Kidney glomerular epithelial cell (primary cell): ENCODE results near the gene MORC2.

ENCODE experiments used
- DNase-seq: peaks from one replicate; lab custom pipeline; 2025; lab: John Stamatoyannopoulos, UW

MORC2 gene

GRCh38 chr22:30949934-30950660, 18.5 kb downstream of the MORC2 start:
- no peak for DNase-seq

- DNase-seq = no peak
These were observed 19.6 kb downstream of the MORC2 start for GRCh38 chr22:30948930-30949342.

- peak; percentile 50 for DNase-seq
These were observed 20.6 kb downstream of the MORC2 start for GRCh38 chr22:30947816-30948454.

- no peak for DNase-seq
These were observed 21.3 kb downstream of the MORC2 start for GRCh38 chr22:30947173-30947815.

- DNase-seq = no peak
These were observed 22.2 kb downstream of the MORC2 start for GRCh38 chr22:30946354-30946753.

- peak; percentile 38 for DNase-seq
These were observed 22.9 kb downstream of the MORC2 start for GRCh38 chr22:30945653-30946052.

GRCh38 chr22:30944986-30945385, 23.6 kb downstream of the MORC2 start:
- DNase-seq = no peak

- no peak for DNase-seq
These were observed 25.2 kb downstream of the MORC2 start for GRCh38 chr22:30943368-30943767.

GRCh38 chr22:30941363-30941740, 27.2 kb downstream of the MORC2 start:
- no peak for DNase-seq

GRCh38 chr22:30940685-30941362, 27.8 kb downstream of the MORC2 start:
- no peak for DNase-seq

GRCh38 chr22:30934053-30934452, 34.5 kb downstream of the MORC2 start:
- DNase-seq = no peak

GRCh38 chr22:30933457-30933856, 35.1 kb downstream of the MORC2 start:
- no peak for DNase-seq

GRCh38 chr22:30932661-30933060, 35.9 kb downstream of the MORC2 start:
- DNase-seq = no peak

GRCh38 chr22:30931541-30932300, 36.9 kb downstream of the MORC2 start:
- no peak for DNase-seq

GRCh38 chr22:30930228-30930627, 38.3 kb downstream of the MORC2 start:
- DNase-seq = no peak

- DNase-seq = no peak
These were observed 40.2 kb downstream of the MORC2 start for GRCh38 chr22:30928401-30928800.

GRCh38 chr22:30927806-30928205, 40.8 kb downstream of the MORC2 start:
- no peak for DNase-seq

GRCh38 chr22:30926706-30927105, 41.9 kb downstream of the MORC2 start:
- no peak for DNase-seq

GRCh38 chr22:30925667-30926066, 42.9 kb downstream of the MORC2 start:
- DNase-seq = no peak

- no peak for DNase-seq
These were observed 45.2 kb downstream of the MORC2 start for GRCh38 chr22:30923168-30923900.

GRCh38 chr22:30922151-30922611, 46.4 kb downstream of the MORC2 start:
- no peak for DNase-seq
